NCI-H1048 (cell line): ENCODE measurements around the gene ARHGAP15.

Source experiments
- DNase-seq: peaks from one replicate; lab custom pipeline; 2025; lab: John Stamatoyannopoulos, UW

Gene ARHGAP15

GRCh38 chr2:143768991-143769390, 639.8 kb downstream of the ARHGAP15 start:
- no peak for DNase-seq

DNA sequence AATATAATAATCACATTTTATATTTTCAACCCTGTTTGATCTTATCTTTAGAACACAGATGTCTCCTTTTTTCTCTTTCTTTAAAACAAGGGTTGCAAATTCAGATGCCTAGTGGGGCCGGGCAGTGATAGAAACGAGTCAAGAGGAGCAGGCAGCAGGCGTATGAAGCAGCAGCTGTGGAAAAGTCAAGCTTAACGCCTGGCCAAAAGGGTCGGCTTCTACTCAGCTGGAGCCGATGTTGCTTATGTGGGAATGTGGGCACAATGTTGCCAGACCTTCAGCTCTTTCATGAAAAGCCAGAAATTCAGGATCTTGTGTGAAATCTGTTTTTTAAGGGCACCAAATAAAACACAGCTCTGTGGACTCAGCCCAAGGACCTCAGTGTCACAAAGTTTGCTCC, 642.7 kb downstream of the ARHGAP15 start:
- DNase-seq, result no peak

DNA sequence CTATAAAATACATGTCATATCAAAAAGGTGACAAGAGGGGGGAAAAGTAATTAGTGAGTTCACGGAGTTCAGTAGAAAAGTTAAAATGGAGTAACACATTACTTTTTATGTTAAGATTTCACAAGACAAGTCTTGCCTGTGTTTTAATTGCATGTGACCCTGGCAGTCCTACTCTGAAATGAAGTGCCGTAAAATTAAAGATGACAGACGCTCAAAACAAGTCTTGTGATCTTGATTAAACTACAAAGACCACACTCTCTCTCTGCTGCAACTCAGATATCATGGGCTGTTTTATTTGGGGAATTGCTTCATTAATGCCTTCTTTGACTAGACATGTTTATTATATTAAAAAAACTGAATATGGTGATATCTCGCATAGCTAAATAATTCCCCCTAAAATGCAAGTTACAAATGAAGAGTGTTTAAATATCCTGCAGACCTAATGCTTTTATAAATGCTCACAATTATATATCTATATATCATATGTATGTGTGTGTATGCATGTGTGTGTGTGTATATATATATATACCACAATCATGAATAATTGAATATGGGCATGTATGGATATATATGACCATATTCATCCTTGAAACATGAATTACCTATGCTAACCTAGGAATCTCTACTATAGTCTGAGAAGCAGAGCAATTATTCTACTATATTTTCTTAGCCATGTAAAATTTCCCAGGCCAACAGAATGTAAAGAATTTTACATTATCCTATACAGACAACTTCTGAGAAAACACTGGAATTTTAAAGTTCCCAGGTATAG, 647.5 kb downstream of the ARHGAP15 start:
- DNase-seq, result no peak

- no peak for DNase-seq
Measured at GRCh38 chr2:143779021-143779420, 649.8 kb downstream of the ARHGAP15 start.

- DNase-seq, result no peak
Measured at GRCh38 chr2:143786026-143786765, 657.0 kb downstream of the ARHGAP15 start.

GRCh38 chr2:143787674-143788073, 658.5 kb downstream of the ARHGAP15 start:
- no peak for DNase-seq

- no peak for DNase-seq
Measured at GRCh38 chr2:143792602-143793001, 663.4 kb downstream of the ARHGAP15 start.

- DNase-seq, result no peak
Measured at GRCh38 chr2:143793381-143793780, 664.2 kb downstream of the ARHGAP15 start.

- no peak for DNase-seq
Measured at GRCh38 chr2:143796051-143796450, 666.8 kb downstream of the ARHGAP15 start.

GRCh38 chr2:143801561-143801960, 672.3 kb downstream of the ARHGAP15 start:
- DNase-seq, result no peak

DNA sequence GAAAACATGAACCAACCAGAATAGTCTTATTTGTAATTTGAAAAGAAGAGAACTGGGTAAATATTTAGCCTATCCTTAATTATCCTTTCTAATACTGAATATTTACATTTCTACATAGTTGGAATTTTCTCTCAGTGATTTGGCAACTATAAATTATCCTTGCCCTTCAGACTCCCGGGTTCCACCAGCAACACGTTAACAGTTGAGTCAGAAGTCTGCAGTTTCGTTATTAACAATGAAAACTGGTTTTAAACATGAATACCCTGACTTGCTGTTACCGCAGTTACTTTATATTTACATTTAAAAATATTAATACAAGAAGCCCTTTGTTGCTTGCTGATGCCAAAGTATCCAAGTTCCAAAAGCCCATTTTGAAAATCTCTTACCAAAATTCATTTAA, 673.0 kb downstream of the ARHGAP15 start:
- DNase-seq, result no peak

- no peak for DNase-seq
Measured at GRCh38 chr2:143802871-143803650, 673.8 kb downstream of the ARHGAP15 start.

DNA sequence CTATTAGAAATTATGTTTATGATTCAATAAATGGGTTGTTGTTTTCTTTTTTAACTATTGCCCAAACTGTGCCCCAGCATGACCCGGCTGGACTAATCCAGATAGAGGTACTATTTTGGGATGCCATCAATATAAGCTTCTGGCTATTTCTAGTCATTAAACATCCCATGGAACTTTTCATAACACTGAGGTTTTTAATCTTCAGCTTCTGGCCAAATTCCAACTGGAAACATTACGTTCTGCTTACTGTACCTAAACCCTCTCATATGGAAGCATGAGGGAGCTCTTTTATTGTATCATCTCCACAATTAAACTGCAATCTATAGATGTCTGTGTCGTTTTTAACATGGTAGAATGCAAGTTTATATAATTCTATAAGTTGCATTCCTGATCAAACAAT, 674.7 kb downstream of the ARHGAP15 start:
- no peak for DNase-seq

DNA sequence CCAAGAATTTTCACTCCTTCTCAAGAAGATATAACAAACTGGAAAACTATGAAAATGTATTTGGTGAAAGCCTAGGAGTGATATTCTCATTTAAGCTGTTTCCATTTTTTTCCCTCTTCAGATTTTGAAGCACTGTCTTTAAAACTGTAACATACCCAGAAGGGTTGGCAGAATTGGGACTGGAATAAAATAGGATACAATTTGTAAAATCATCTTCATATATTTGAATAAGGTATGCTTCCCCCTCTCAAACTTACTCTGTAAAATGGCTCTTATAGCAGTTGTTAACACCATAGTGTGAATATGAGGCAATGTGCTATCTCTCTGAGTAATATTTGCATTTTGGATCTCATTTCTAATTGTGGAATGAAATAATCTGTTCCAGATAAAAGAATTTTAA, 676.4 kb downstream of the ARHGAP15 start:
- DNase-seq, result no peak

DNA sequence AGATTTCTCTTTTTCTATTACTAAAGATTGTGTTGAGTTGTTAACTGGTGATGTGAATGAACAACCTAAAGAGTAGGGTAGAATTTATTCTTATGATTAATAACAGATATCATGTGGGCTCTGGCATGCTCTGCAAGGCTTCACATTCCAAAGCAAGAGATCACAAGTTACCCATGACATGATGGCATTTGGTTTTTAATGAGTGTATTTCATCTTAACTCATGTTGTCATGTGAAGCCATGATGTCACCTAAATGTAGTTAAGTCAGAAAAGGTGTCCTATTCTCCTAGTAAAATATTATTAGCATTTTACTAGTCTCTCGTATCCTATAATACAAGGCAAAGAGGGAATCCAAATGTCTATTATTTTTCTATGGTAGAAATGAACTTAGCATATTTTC, 678.0 kb downstream of the ARHGAP15 start:
- no peak for DNase-seq

DNA sequence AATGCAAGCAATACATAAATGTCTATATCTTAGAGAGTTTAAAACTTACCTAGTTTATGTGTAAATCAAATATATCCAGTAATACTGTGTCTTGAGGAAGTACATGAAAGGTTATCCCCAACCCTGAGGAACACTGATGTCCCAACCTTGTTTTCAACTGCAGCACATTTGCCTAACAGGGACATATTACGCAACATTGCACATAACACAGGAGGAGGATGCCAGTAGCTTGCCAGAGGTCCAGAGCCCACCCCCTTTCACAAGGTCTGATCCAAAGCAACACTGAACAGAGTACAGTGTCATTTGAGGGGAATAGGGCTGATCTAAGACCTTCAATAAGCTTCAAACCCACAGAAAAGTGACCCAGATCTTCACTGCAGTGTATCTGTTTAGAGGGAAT, 678.5 kb downstream of the ARHGAP15 start:
- DNase-seq, result no peak

DNA sequence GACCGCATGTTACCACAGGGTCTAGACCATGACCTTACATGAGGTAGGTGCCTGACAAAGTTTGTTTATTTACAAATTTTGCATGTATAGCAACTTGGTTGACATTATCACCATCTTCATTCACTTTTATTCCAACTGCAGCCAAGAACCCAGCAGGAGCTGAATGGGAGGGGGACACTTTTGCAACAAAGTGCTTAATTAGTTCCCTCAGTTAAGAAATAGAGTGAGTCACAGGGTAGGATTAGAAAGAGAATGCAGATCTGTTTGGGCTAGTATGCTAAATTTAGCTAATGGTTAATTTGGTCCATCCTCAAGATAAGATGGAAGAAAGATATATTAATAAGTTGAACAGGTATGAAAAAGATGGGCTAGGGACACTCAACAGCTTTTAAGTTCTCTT, 678.9 kb downstream of the ARHGAP15 start:
- no peak for DNase-seq

DNA sequence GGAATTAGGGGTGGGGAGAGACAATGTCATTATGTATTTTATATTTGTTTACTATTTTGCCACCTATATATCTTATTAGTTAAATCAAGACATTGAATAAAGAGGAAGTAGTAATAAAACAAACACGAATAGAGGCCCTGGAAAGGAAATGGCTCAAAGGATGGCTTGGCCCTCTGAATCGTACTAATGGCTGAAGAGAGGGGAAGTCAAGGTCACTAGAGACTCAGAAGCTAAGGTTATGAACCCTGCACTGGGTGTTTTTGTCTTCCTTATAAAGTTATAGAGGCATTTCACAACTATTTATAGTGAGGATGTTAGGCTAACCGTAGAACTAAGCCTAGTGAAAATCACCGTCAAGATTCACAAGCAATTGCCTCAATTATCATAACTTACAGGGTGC, 685.9 kb downstream of the ARHGAP15 start:
- DNase-seq, result no peak

DNA sequence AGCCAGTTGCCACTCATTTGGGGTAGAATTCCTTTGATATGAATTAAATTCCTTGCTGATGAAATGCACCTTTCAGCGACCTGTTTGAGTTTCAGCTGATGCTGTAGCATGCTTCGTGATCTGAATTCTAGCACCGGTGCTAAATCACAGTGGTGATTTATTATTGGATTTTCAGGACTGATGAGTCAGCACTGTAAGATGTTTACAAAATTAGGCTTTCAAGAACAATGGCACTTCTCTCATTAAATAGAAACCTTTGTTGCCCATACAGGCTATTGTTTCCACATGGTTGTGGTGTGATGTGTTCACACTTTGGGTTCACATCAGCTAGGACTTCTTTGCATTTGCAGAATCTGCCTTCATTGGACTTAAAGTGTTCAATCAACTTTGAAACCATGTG, 687.7 kb downstream of the ARHGAP15 start:
- DNase-seq, result no peak
